HG03066 (cell line): ENCODE measurements around the gene EIF2AK3.
"Not testable (repeated sequence)": the region's sequence is repeated elsewhere in the genome, so short reads cannot be mapped to it uniquely, and the experiment has no call there.

Experiments
- ATAC-seq: cut with Tn5 transposase; IDR thresholded peaks from one replicate; pipeline ENCODE4 v1.9.1; 2021; ENCODE audit warnings: low read depth; ENCODE audit not compliant: unreplicated experiment

Gene EIF2AK3

DNA sequence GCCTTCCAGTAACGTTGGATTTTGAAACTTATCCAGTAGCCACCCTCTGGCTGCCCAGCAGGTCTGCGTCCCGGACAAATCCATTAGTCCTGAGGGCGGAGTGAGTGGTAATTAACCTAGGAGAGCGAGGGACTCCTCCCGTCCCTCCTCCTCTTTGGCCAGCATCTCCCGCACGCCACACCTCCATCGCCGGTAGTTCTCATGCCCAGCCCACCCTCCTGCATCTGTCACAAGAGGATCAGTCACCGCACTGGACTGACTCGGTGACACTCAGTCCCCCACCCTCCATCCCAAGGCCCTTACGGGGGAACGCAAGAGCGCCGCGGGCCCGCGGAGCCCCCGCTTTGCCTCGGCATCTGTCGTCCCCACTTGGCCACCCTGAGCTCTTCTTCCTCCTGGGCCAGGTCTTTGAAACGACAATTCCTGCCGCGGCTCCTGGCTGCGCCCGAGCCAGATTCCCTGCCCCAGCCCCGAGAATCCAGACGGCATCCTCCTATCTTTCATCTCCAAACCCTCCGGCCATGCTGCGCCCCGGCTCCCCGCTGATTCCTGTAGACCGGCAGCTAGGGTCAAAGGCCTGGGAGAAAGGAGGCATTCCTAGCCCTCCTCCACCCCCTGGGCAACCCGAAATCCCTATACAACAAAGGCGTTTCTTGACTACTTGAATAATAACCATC lies 77.5 kb downstream of the EIF2AK3 start:
- no peak for ATAC-seq

DNA sequence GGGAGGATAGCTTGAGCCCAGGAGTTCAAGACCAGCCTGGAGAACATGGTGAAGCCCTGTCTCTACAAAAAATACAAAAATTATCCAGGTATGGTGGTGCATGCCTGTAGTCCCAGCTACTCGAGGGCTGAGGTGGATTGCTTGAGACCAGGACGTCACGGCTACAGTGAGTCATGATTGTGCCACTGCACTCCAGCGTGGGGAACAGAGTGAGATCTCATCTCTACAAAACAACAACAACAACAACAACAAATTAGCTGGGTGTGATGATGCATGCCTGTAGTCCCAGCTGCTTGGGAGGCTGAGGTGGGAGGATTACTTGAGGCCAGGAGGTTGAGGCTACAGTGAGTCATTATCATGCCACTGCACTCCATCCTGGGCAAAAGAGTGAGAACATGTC lies 81.0 kb downstream of the EIF2AK3 start:
- not testable (repeated sequence) for ATAC-seq

DNA sequence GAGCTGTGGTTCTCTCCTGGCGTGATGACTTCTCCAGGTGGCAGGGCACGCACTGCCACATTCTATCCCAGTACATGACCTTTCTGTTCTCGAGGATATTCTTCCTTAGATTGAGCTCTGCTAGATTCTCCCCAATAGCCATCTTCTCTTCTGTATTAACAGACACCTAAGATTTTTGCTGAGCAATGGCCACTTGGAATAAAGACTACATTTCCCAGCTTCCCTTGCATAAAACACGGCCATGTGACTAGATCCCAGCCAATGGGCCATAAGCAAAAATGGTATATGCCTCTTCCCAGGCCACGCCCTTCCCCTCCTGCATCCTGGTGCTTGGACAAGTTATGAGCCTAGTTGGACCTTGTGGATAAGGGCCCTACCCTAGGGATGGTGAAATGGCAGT lies 82.1 kb downstream of the EIF2AK3 start:
- ATAC-seq, result no peak

DNA sequence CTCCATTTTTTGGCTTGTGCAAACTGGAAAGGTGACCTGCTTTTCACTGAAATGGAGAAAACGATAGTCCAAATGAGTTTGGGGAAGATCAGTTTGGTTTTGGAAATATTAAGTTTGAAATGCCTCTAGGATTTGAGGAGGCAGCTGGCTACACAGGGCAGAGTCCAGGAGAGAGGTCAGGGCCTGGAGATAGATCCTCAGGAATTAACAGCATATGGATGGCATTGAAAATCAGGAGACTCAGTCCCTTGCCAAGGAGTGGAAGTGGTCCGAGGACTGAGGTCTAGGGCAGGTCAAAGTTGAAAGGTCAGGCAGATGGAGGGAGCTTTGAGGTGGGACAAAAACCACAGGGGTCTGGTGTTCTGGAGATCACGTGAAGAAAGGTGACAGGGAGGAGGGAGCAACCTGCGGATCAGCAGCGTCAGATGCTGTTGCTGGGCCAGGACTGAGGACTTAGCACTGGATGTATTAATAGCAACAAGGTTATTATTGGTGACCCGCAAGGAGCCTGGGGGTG lies 83.7 kb downstream of the EIF2AK3 start:
- ATAC-seq, result no peak

DNA sequence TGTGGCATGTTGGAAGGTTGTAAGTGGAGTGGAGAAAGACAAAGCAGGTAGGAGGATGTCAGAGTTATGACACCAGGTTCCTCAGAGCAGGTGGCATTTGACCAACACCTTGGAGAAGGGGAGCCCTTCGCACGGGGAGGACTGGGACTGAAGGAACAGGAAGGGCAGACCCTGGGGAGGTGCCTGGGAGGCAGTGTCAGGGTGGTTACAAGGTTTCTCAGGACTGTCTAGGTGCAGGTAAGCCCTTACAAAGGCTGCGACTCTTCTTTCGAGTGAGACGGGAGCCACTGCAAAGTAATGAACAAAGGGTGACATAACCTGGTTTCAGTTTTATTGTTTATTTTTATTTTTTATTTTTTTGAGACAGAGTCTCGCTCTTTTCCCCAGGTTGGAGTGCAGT lies 84.6 kb downstream of the EIF2AK3 start:
- ATAC-seq, result no peak

DNA sequence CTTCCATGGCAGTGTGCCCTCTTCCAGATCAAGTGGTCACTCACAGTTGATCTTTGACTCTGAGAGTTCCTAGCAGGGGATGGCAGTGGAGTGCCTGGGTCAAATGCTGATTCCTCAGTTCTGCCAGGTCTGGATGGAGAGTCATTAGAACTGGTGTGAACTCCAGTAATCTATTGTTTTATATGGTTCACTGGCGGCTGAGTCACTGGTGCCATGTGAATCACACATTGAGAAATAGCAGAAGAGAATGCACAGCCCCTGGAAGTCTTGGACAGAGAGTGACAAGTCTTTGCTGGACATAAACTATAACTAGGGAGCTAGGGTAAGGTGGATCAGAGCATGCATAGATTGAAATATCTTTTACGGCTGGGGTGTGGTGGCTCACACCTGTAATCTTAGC lies 86.9 kb downstream of the EIF2AK3 start:
- ATAC-seq, result no peak

DNA sequence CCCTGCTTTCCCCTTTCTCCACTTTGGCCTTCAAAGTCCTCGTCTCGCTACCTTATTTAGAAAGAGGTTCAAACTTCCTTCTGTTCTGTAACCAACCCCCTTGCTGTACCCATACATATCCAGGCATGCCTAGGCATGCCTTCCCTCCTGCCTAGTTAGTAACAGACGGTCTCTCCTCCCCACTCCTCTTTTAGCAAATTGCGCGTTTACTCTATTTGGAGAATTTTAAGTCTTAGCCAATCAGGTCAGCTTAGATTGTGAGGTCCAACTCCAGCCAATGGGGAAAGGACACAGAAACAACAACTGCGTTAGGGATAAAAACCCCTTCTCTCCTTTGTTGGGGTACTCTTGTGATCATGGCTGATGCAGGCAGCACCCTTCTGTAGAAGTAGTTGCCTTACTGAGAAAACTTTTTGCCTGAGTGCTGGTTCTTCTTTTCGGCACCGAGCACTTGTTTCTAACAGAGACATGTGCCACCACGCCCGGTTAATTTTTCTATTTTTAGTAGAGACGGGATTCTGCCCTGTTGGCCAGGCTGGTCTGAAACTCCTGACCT lies 88.8 kb downstream of the EIF2AK3 start:
- ATAC-seq, result no peak

DNA sequence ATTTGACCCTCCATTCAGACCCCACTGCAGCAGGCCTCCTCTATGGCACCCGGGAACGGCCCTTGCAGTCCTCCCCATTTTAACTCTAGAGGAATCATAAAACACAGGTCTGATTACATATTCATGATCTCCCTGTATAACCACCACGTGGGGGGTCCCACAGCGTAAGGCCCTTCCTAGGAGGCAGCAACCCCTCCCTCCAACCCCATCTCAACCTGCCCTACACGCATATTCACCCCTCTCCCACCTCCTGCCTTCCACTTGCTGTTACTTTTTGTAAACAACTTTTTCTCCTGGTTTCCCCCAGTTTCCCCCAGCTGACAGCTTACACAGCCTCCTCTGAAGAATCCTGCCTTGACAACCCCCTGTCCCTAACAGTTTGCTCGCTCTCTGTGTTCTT lies 89.6 kb downstream of the EIF2AK3 start:
- ATAC-seq, result no peak

DNA sequence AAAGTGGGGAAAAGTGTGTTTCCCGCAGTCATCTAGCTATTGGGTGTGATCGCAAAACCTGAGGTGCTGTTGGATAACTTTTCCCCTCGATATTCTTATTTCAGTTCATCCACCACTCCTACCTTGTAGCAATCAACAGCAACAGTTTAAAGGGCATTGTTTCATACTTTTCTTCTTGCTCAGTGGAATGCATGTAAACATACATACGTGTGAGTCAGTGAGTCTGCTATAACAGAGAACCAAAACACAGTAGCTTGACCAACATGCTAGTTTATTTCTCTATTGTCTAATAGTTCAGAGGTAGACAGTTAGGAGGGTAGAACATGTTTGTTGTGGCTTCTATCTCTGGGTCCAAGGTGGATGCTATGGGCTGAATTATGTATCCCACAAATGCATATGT lies 97.2 kb downstream of the EIF2AK3 start:
- ATAC-seq, result no peak

DNA sequence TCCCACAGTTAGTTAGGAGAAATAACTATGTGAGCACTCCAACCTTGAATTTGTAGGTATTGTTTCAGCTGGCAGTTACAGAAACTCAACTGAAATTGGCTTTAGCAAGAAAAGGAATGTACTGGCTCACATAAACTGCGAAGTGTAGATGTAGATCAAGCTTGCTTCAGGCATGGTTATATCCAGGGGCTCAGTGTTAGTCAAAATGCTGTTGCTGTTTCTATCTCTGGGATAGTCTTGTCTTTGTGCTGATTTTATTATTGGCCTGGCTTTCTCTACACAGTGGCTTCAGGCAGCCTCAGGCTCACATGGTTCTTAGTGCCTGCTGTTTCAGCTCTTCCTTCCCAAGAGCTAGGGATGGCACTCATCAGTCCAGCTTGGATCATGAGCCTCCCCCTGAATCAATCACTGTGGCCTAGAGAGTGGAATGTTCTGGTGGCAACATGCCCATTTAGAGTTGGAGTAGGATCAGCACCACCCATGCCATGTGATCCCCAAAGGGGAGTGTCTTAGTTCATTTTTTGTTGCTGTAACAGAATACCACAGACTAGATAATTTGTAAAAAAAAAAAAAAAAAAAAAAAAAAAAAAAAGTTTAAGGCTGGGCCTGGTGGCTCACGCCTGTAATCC lies 105.7 kb downstream of the EIF2AK3 start:
- ATAC-seq, result no peak

DNA sequence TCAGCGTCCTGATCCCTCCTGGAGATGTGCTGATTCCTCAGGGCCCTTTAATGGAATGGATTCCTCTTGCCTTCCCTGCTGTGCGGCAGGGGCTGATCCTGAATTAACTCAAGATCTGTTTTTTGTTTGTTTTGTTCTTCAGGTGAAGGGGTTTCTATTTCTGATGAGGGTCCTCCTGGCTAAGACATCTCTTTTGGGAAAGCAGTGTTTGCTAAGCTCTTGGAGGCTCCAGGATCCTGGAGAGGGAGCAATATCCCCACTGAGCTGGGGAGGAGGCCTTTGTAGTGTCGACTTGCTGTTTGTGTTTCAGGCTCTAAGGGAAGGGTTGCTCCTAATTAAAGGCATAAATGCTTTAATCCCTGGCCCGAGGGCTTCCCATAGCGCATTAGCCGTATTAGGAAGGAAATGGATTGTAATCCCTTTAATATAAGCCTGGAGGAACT lies 109.5 kb downstream of the EIF2AK3 start:
- no peak for ATAC-seq
